Gastroesophageal sphincter (tissue), 3 donors: Measurements from ENCODE around the gene TAOK3.

Experiments used
- EP300 ChIP-seq: sonication (generic); formaldehyde crosslinking; IDR thresholded peaks from one replicate; pipeline ENCODE4 v1.6.1; 2017; ENCODE audit warnings: antibody characterized with exemption, mild to moderate bottlenecking
- POLR2A ChIP-seq, 2 donors: fragments of 450-650 bp; IDR thresholded peaks; one replicate each; pipeline ENCODE4 v1.6.1; 2017; ENCODE audit warnings: antibody characterized with exemption in 2 of 2, mild to moderate bottlenecking in 2 of 2, moderate library complexity in 1 of 2
- POLR2AphosphoS5 ChIP-seq: sonication (generic); formaldehyde crosslinking; IDR thresholded peaks from one replicate; pipeline ENCODE4 v1.6.1; 2017; ENCODE audit warnings: antibody characterized with exemption
- TF ChIP-seq, protein P1 (sequence below), 4 experiments: fragments of 200-600 bp in 2 of 4; fragments of 450-650 bp in 2 of 4; sonication (generic) in 1 of 4; IDR thresholded peaks; one replicate each; pipeline ENCODE4 v1.5.1; 2017 to 2019; ENCODE audit warnings: antibody characterized with exemption in 4 of 4, mild to moderate bottlenecking in 2 of 4, moderate library complexity in 2 of 4

DNA sequence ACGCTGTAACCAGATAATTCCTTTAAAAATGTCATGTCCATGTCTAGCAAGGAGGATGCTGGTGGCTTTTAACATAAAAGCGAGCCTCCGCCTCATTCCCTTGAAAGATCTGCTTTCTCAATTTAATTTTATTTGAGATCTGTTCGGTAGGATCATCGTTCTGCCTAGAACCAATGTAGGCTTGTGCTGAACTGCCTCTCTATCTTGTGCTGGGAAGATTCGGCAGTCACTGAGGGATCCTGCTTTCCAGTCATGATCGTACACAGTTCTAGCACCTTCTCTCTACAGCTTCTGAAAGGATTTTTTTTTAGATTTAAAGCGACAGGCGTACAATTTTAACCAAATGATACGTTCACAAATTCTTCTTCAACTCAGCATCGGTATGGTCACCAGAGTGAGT lies 182.4 kb downstream of the TAOK3 start:
- no peak for TF ChIP-seq EP300
- TF ChIP-seq, protein P1, sequence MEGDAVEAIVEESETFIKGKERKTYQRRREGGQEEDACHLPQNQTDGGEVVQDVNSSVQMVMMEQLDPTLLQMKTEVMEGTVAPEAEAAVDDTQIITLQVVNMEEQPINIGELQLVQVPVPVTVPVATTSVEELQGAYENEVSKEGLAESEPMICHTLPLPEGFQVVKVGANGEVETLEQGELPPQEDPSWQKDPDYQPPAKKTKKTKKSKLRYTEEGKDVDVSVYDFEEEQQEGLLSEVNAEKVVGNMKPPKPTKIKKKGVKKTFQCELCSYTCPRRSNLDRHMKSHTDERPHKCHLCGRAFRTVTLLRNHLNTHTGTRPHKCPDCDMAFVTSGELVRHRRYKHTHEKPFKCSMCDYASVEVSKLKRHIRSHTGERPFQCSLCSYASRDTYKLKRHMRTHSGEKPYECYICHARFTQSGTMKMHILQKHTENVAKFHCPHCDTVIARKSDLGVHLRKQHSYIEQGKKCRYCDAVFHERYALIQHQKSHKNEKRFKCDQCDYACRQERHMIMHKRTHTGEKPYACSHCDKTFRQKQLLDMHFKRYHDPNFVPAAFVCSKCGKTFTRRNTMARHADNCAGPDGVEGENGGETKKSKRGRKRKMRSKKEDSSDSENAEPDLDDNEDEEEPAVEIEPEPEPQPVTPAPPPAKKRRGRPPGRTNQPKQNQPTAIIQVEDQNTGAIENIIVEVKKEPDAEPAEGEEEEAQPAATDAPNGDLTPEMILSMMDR (IDR thresholded peaks at IDR 0.05), result no peak
- no peak for TF ChIP-seq POLR2A (IDR thresholded peaks at IDR 0.05)
- TF ChIP-seq POLR2AphosphoS5, result no peak
